CD4-positive, alpha-beta T cell treated with Interleukin-17A for 4 hours (primary cell): ENCODE results near the gene SEMA4A.
A peak's percentile ranks its signal among the peaks of the same experiment; 100 is the strongest.
"Not testable (repeated sequence)": the region's sequence is repeated elsewhere in the genome, so short reads cannot be mapped to it uniquely, and the experiment has no call there.

Experiments used
- DNase-seq: peaks from one replicate; pipeline ENCODE4 v3.0.0-alpha.2; 2020; ENCODE audit warnings: mixed read lengths

Gene SEMA4A

GRCh38 chr1:156119503-156120209, 33.7 kb upstream of the SEMA4A start:
- peak; percentile 71 for DNase-seq

- DNase-seq: no peak
These were observed 33.1 kb upstream of the SEMA4A start for GRCh38 chr1:156120318-156120717.

GRCh38 chr1:156121005-156121404, 32.4 kb upstream of the SEMA4A start:
- DNase-seq: not testable (repeated sequence)

GRCh38 chr1:156121457-156121856, 31.9 kb upstream of the SEMA4A start:
- no peak for DNase-seq

- DNase-seq: no peak
These were observed 31.3 kb upstream of the SEMA4A start for GRCh38 chr1:156122086-156122485.

GRCh38 chr1:156122519-156123355, 30.6 kb upstream of the SEMA4A start:
- no peak for DNase-seq

GRCh38 chr1:156123356-156124196, 29.8 kb upstream of the SEMA4A start:
- DNase-seq: peak; percentile 86

GRCh38 chr1:156124557-156125483, 28.6 kb upstream of the SEMA4A start:
- peak; percentile 37 for DNase-seq

GRCh38 chr1:156125544-156125943, 27.8 kb upstream of the SEMA4A start:
- not testable (repeated sequence) for DNase-seq

GRCh38 chr1:156126043-156126629, 27.2 kb upstream of the SEMA4A start:
- DNase-seq: peak; percentile 67

- DNase-seq: peak; percentile 88
These were observed 26.5 kb upstream of the SEMA4A start for GRCh38 chr1:156126630-156127534.

- DNase-seq: no peak
These were observed 25.1 kb upstream of the SEMA4A start for GRCh38 chr1:156128308-156128653.

GRCh38 chr1:156128654-156129597, 24.5 kb upstream of the SEMA4A start:
- no peak for DNase-seq

GRCh38 chr1:156129687-156130577, 23.5 kb upstream of the SEMA4A start:
- peak; percentile 82 for DNase-seq

- DNase-seq: no peak
These were observed 22.8 kb upstream of the SEMA4A start for GRCh38 chr1:156130578-156130942.

GRCh38 chr1:156134716-156135435, 18.5 kb upstream of the SEMA4A start:
- no peak for DNase-seq
